Measurements from ENCODE around the gene ARHGEF1.

Gene ARHGEF1

DNA sequence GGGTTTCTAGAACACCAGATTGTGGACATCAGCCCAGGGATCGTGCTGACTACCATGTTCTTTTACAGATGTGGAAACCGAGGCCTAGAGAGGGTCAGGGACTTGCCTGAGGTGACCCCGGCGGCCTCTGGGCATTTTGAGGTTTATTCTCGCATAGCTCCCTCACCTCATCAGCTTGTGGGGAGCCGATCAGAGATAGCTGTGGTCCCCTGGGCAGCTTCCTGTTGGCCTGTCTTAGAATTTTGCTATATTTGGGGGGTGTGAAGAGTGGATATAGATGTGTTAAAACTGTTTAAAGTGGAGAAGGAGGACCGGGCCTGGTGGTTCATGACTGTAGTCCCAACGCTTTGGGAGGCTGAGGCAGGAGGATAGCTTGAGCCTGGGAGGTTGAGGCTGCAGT, 6.9 kb downstream of the ARHGEF1 start:
- Histone ChIP-seq H3K4me3 (ENCODE audit: low read depth, low read length) (no peak overlapping the region), H3K27ac (no peak overlapping the region), H3K36me3 (replicated peaks) (peaks cover 25% of the 10 kb centered on the region), H3K27me3 (replicated peaks) (no peaks in the 10 kb centered on the region)
- DNase-seq: no peak
- in situ Hi-C loops (cut with HindIII; ENCODE audit: low pct_ligation_motif_present, low sequenced_read_pairs): no loop called here
- TF ChIP-seq, protein P1, sequence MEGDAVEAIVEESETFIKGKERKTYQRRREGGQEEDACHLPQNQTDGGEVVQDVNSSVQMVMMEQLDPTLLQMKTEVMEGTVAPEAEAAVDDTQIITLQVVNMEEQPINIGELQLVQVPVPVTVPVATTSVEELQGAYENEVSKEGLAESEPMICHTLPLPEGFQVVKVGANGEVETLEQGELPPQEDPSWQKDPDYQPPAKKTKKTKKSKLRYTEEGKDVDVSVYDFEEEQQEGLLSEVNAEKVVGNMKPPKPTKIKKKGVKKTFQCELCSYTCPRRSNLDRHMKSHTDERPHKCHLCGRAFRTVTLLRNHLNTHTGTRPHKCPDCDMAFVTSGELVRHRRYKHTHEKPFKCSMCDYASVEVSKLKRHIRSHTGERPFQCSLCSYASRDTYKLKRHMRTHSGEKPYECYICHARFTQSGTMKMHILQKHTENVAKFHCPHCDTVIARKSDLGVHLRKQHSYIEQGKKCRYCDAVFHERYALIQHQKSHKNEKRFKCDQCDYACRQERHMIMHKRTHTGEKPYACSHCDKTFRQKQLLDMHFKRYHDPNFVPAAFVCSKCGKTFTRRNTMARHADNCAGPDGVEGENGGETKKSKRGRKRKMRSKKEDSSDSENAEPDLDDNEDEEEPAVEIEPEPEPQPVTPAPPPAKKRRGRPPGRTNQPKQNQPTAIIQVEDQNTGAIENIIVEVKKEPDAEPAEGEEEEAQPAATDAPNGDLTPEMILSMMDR (IDR thresholded peaks at IDR 0.05; ENCODE audit: low read depth, low read length, missing control alignments): no peak

DNA sequence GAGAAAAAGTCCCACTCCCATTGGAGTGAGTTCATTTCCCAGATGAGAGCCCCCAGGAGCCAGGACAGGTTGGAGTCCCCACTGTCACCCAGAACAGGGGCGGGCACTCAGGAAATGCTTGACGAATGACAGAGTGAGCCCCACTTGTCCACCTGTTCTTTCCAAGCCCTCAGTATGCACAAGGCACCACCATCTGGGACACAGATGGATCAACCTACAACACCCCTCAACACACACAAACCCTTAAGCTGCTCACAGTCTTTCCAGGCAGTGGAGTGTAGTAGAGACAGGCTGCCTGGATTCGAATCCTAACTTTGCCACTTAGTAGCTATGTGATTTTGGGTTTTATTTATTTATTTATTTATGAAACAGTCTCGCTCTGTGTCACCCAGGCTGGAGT, 8.0 kb downstream of the ARHGEF1 start:
- no peak for DNase-seq
- no peak overlapping the region for H3K27ac ChIP-seq
- H3K27me3 ChIP-seq (replicated peaks): no peaks in the 10 kb centered on the region
- in situ Hi-C loops (cut with HindIII; ENCODE audit: low pct_ligation_motif_present, low sequenced_read_pairs): no loop called here
- H3K36me3 ChIP-seq (replicated peaks): peaks cover 33% of the 10 kb centered on the region
- TF ChIP-seq, protein P1 (IDR thresholded peaks at IDR 0.05; ENCODE audit: low read depth, low read length, missing control alignments): no peak
- H3K4me3 ChIP-seq (ENCODE audit: low read depth, low read length): no peak overlapping the region

DNA sequence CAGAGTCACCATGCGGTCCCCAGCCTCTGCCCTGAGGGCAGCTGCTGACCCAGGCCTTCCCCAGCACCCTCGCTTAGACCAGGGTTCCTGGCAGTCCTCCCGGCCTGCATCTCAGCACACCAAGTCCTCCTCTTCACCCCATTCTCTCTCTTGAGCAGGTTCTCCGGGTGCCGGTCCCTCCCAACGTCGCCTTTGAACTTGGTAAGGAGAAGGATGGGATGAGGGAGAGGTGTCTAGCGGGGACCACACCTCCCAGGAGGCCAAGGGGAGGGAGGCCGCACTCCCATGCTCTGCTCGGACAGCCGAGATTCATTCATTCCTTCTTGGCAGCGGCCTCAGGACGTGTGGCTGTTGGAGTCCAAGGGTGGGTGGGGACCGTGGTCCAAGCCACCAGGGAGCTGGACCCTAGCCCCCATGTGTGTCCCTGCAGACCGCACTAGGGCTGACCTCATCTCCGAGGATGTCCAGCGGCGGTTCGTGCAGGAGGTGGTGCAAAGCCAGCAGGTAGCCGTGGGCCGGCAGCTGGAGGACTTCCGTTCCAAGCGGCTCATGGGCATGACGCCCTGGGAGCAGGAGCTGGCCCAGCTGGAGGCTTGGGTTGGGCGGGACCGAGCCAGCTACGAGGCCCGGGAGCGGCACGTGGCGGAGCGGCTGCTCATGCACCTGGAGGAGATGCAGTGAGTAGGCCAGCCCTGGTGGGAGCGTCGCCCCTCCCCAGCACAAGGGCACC, 9.4 kb downstream of the ARHGEF1 start:
- Histone ChIP-seq H3K4me3 (ENCODE audit: low read depth, low read length) (no peak overlapping the region), H3K36me3 (replicated peaks) (peaks cover 39% of the 10 kb centered on the region), H3K27me3 (replicated peaks) (no peaks in the 10 kb centered on the region), H3K27ac (no peak overlapping the region)
- in situ Hi-C loops (cut with HindIII; ENCODE audit: low pct_ligation_motif_present, low sequenced_read_pairs): no loop called here
- DNase-seq: no peak
- TF ChIP-seq, protein P1 (IDR thresholded peaks at IDR 0.05; ENCODE audit: low read depth, low read length, missing control alignments): peak; percentile 5

DNA sequence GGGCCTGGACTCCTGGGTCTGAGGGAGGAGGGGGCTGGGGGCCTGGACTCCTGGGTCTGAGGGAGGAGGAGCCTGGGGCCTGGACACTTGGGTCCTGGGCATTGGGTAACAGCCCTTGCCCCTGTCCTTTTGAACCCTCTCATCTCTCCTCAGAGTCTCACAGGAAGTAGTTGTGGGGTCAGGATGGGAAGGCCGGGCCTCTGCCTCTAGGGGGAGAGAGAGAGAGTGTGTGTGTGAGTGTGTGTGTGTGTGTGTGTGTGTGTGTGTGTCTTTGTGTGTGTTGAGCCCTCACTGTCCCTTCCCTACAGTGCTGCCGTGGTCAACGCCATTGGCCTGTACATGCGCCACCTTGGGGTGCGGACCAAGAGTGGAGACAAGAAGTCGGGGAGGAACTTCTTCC, 10.9 kb downstream of the ARHGEF1 start:
- Histone ChIP-seq H3K27ac (no peak overlapping the region), H3K36me3 (replicated peaks) (peaks cover 53% of the 10 kb centered on the region), H3K4me3 (ENCODE audit: low read depth, low read length) (no peak overlapping the region), H3K27me3 (replicated peaks) (no peaks in the 10 kb centered on the region)
- TF ChIP-seq, protein P1 (IDR thresholded peaks at IDR 0.05; ENCODE audit: low read depth, low read length, missing control alignments): peak; percentile 54
- in situ Hi-C loops (cut with HindIII; ENCODE audit: low pct_ligation_motif_present, low sequenced_read_pairs): no loop called here
- peak; percentile 15 for DNase-seq

DNA sequence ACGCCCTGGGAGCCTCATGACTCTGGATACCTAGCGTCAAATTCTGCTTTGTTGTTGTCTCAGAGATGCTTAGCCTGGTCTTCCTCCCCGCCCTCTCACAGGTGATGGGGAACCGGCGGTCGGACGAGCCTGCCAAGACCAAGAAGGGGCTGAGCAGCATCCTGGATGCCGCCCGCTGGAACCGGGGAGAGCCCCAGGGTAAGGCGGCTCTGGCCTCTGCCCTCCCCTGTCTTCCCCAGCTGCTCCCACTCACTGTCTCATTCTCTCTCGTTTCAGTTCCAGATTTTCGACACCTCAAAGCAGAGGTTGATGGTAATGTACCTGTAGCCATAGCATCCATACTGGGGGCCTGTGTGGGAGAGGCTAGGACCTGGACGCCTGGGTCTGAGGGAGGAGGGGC, 11.4 kb downstream of the ARHGEF1 start:
- no peak for DNase-seq
- H3K36me3 ChIP-seq (replicated peaks): peaks cover 50% of the 10 kb centered on the region
- H3K27ac ChIP-seq: no peak overlapping the region
- no peak overlapping the region for H3K4me3 ChIP-seq (ENCODE audit: low read depth, low read length)
- H3K27me3 ChIP-seq (replicated peaks): no peaks in the 10 kb centered on the region
- TF ChIP-seq, protein P1 (IDR thresholded peaks at IDR 0.05; ENCODE audit: low read depth, low read length, missing control alignments): no peak
- in situ Hi-C loops (cut with HindIII; ENCODE audit: low pct_ligation_motif_present, low sequenced_read_pairs): no loop called here

All from brain microvascular endothelial cell (primary cell).